Measurements from ENCODE around the gene TSSC4.

TSSC4 gene

GRCh38 chr11:2415601-2416380 lies 15.2 kb downstream of the TSSC4 start:
- DNase-seq (ENCODE audit: low read depth in 2 of 2, low spot score in 1 of 2): no peak

- DNase-seq (ENCODE audit: low read depth in 2 of 2, low spot score in 1 of 2): no peak
Observed at GRCh38 chr11:2416765-2417164, 16.2 kb downstream of the TSSC4 start.

GRCh38 chr11:2417856-2418692 lies 17.5 kb downstream of the TSSC4 start:
- no peak for DNase-seq (ENCODE audit: low read depth in 2 of 2, low spot score in 1 of 2)

GRCh38 chr11:2418693-2419360 lies 18.3 kb downstream of the TSSC4 start:
- DNase-seq (ENCODE audit: low read depth in 2 of 2, low spot score in 1 of 2): no peak

GRCh38 chr11:2419638-2420501 lies 19.3 kb downstream of the TSSC4 start:
- peak in 1 of 2 donors; percentile 31 for DNase-seq (ENCODE audit: low read depth in 2 of 2, low spot score in 1 of 2)

GRCh38 chr11:2420502-2421225 lies 20.1 kb downstream of the TSSC4 start:
- peak; percentile 41 to 54 for DNase-seq (ENCODE audit: low read depth in 2 of 2, low spot score in 1 of 2)

- no peak for DNase-seq (ENCODE audit: low read depth in 2 of 2, low spot score in 1 of 2)
Observed at GRCh38 chr11:2421226-2421994, 20.9 kb downstream of the TSSC4 start.

- DNase-seq (ENCODE audit: low read depth in 2 of 2, low spot score in 1 of 2): no peak
Observed at GRCh38 chr11:2421996-2422395, 21.4 kb downstream of the TSSC4 start.

GRCh38 chr11:2422461-2423156 lies 22.1 kb downstream of the TSSC4 start:
- no peak for DNase-seq (ENCODE audit: low read depth in 2 of 2, low spot score in 1 of 2)

- no peak for DNase-seq (ENCODE audit: low read depth in 2 of 2, low spot score in 1 of 2)
Observed at GRCh38 chr11:2423157-2424025, 22.8 kb downstream of the TSSC4 start.

- no peak for DNase-seq (ENCODE audit: low read depth in 2 of 2, low spot score in 1 of 2)
Observed at GRCh38 chr11:2424811-2425495, 24.4 kb downstream of the TSSC4 start.

- no peak for DNase-seq (ENCODE audit: low read depth in 2 of 2, low spot score in 1 of 2)
Observed at GRCh38 chr11:2425506-2425905, 25.0 kb downstream of the TSSC4 start.

- DNase-seq (ENCODE audit: low read depth in 2 of 2, low spot score in 1 of 2): no peak
Observed at GRCh38 chr11:2426221-2426620, 25.7 kb downstream of the TSSC4 start.

- DNase-seq (ENCODE audit: low read depth in 2 of 2, low spot score in 1 of 2): no peak
Observed at GRCh38 chr11:2426826-2427521, 26.4 kb downstream of the TSSC4 start.

GRCh38 chr11:2427721-2428321 lies 27.3 kb downstream of the TSSC4 start:
- no peak for DNase-seq (ENCODE audit: low read depth in 2 of 2, low spot score in 1 of 2)

GRCh38 chr11:2428322-2428795 lies 27.8 kb downstream of the TSSC4 start:
- DNase-seq (ENCODE audit: low read depth in 2 of 2, low spot score in 1 of 2): peak; percentile 57 to 87

Measured in stimulated activated CD8-positive, alpha-beta memory T cell treated with anti-CD3 and anti-CD28 coated beads, Interleukin-4, amount 100 ng/mL, for 4 hours (primary cell).